Measurements from ENCODE around the gene YIPF4. TPM values are rescaled to one million over a fixed set of nuclear protein-coding genes. Genes with fewer than 3 reads are reported as not detected.
A peak's percentile ranks its signal among the peaks of the same experiment; 100 is the strongest.
"Not testable (repeated sequence)": the region's sequence is repeated elsewhere in the genome, so short reads cannot be mapped to it uniquely, and the experiment has no call there.

The YIPF4 gene
- total RNA-seq, 1 donor from 2014 or later = 21.9 TPM

- no peaks in the 10 kb centered on the region for H3K36me3 ChIP-seq (ENCODE audit: control insufficient read depth, insufficient read depth, low read length)
- H3K27me3 ChIP-seq (ENCODE audit: control insufficient read depth, insufficient read depth, low read length) = no peaks in the 10 kb centered on the region
- no peak for FAIRE-seq
- peak; percentile 37 for DNase-seq (ENCODE audit: low read depth)
- peak overlapping the region; percentile 95 for H3K4me3 ChIP-seq (ENCODE audit: low read depth, low read length)
- no peak for TF ChIP-seq CTCF (IDR thresholded peaks at IDR 0.05; ENCODE audit: insufficient read depth, low read length, severe bottlenecking)
Measured at GRCh38 chr2:32358111-32358482, 80.4 kb downstream of the YIPF4 start.

- no peak for TF ChIP-seq CTCF (IDR thresholded peaks at IDR 0.05; ENCODE audit: insufficient read depth, low read length, severe bottlenecking)
- Histone ChIP-seq H3K36me3 (ENCODE audit: control insufficient read depth, insufficient read depth, low read length) (no peaks in the 10 kb centered on the region), H3K4me3 (ENCODE audit: low read depth, low read length) (no peak overlapping the region), H3K27me3 (ENCODE audit: control insufficient read depth, insufficient read depth, low read length) (no peaks in the 10 kb centered on the region)
- DNase-seq (ENCODE audit: low read depth) = no peak
- no peak for FAIRE-seq
Measured at GRCh38 chr2:32360416-32360815, 82.7 kb downstream of the YIPF4 start.

GRCh38 chr2:32362997-32363396 is 85.3 kb downstream of the YIPF4 start:
- H3K36me3 ChIP-seq (ENCODE audit: control insufficient read depth, insufficient read depth, low read length); H3K4me3 ChIP-seq (ENCODE audit: low read depth, low read length); DNase-seq (ENCODE audit: low read depth); H3K27me3 ChIP-seq (ENCODE audit: control insufficient read depth, insufficient read depth, low read length); FAIRE-seq: not testable (repeated sequence)

- Histone ChIP-seq H3K4me3 (ENCODE audit: low read depth, low read length) (no peak overlapping the region), H3K36me3 (ENCODE audit: control insufficient read depth, insufficient read depth, low read length) (no peaks in the 10 kb centered on the region), H3K27me3 (ENCODE audit: control insufficient read depth, insufficient read depth, low read length) (no peaks in the 10 kb centered on the region)
- TF ChIP-seq CTCF (IDR thresholded peaks at IDR 0.05; ENCODE audit: insufficient read depth, low read length, severe bottlenecking) = no peak
- FAIRE-seq (no peak), DNase-seq (ENCODE audit: low read depth) (no peak)
Measured at GRCh38 chr2:32363597-32363996, 85.9 kb downstream of the YIPF4 start.

- not testable (repeated sequence) for H3K36me3 ChIP-seq (ENCODE audit: control insufficient read depth, insufficient read depth, low read length); DNase-seq (ENCODE audit: low read depth); H3K4me3 ChIP-seq (ENCODE audit: low read depth, low read length); FAIRE-seq; H3K27me3 ChIP-seq (ENCODE audit: control insufficient read depth, insufficient read depth, low read length)
Measured at GRCh38 chr2:32364290-32364689, 86.6 kb downstream of the YIPF4 start.

- not testable (repeated sequence) for H3K36me3 ChIP-seq (ENCODE audit: control insufficient read depth, insufficient read depth, low read length); H3K27me3 ChIP-seq (ENCODE audit: control insufficient read depth, insufficient read depth, low read length); H3K4me3 ChIP-seq (ENCODE audit: low read depth, low read length); FAIRE-seq; DNase-seq (ENCODE audit: low read depth)
Measured at GRCh38 chr2:32365679-32366078, 88.0 kb downstream of the YIPF4 start.

Other genes starting within 250 kb of the YIPF4 start
- gene DPY30, start 238.1 kb upstream of the YIPF4 start, total RNA-seq = 60.3 and 75.7 TPM in 2 replicates
- gene SPAST, start 214.3 kb upstream of the YIPF4 start, total RNA-seq = 22.7 and 25.5 TPM in 2 replicates
- gene SLC30A6, start 112.0 kb upstream of the YIPF4 start, total RNA-seq = 23.2 and 26.2 TPM in 2 replicates
- 0.53 and 1.0 TPM in 2 replicates for gene NLRC4, start 13.0 kb upstream of the YIPF4 start, total RNA-seq
- gene BIRC6, start 79.1 kb downstream of the YIPF4 start, total RNA-seq = 119 and 126 TPM in 2 replicates

All from bronchial epithelial cell (primary cell).